Caco-2 (cell line): ENCODE results near the gene AZU1. TPM values are rescaled to one million over a fixed set of nuclear protein-coding genes. Genes with fewer than 3 reads are reported as not detected.

Experiments used
- BruUV-seq: library from RNA; stranded (reverse); fragments of 400-500 nt; replicated peaks from 2 replicates; lab custom pipeline; 2021; lab: Mats Ljungman, UMichigan
- CTCF ChIA-PET: fragments of 300-600 bp; sonication (Branson Sonifier 250); formaldehyde crosslinking; loops from one replicate; lab custom pipeline; 2022; ENCODE audit warnings: antibody characterized with exemption; lab: Charles Lee
- POLR2A ChIA-PET: fragments of 300-600 bp; sonication (Branson Sonifier 250); formaldehyde crosslinking; loops from one replicate; lab custom pipeline; 2022; ENCODE audit warnings: antibody characterized with exemption; lab: Charles Lee
- DNase-seq, 2 experiments: peaks; one replicate each; pipeline versions ENCODE4 v3.0.0 to v3.0.0-alpha.2; 2020 to 2022
- H3K27me3 ChIP-seq: replicated peaks from 2 replicates; pipeline ENCODE4 v1.6.0; 2011; ENCODE audit warnings: low read length; ENCODE audit not compliant: control insufficient read depth, insufficient read depth
- H3K36me3 ChIP-seq: 2 replicates; pipeline ENCODE4 v1.5.1; 2011; ENCODE audit warnings: low read length; ENCODE audit not compliant: control insufficient read depth, insufficient read depth
- H3K4me1 ChIP-seq: fragments of 250-450 bp; sonication (Bioruptor Pico); 2 replicates; pipeline ENCODE4 v1.5.1; 2020; ENCODE audit warnings: mild to moderate bottlenecking
- H3K4me3 ChIP-seq: 2 replicates; pipeline ENCODE4 v1.5.1; 2011; ENCODE audit warnings: low read depth, mild to moderate bottlenecking, control low read depth, low read length
- H3K9me3 ChIP-seq: fragments of 250-450 bp; sonication (Bioruptor Pico); 2 replicates; pipeline ENCODE4 v1.5.1; 2020; ENCODE audit warnings: mild to moderate bottlenecking, moderate library complexity
- H3K27ac Mint-ChIP-seq: one replicate; pipeline ENCODE4 v1.8.0; 2022; ENCODE audit warnings: mixed read lengths; ENCODE audit not compliant: unreplicated experiment
- H3K27me3 Mint-ChIP-seq: one replicate; pipeline ENCODE4 v1.8.0; 2022; ENCODE audit warnings: mixed read lengths; ENCODE audit not compliant: insufficient read depth, unreplicated experiment
- H3K36me3 Mint-ChIP-seq: one replicate; pipeline ENCODE4 v1.8.0; 2022; ENCODE audit warnings: mild to moderate bottlenecking, mixed read lengths; ENCODE audit not compliant: insufficient read depth, unreplicated experiment
- H3K4me1 Mint-ChIP-seq: one replicate; pipeline ENCODE4 v1.8.0; 2022; ENCODE audit warnings: low read depth, mixed read lengths; ENCODE audit not compliant: unreplicated experiment
- H3K4me3 Mint-ChIP-seq: one replicate; pipeline ENCODE4 v1.8.0; 2022; ENCODE audit warnings: mild to moderate bottlenecking, moderate library complexity, mixed read lengths; ENCODE audit not compliant: unreplicated experiment
- H3K9me3 Mint-ChIP-seq: one replicate; pipeline ENCODE4 v1.8.0; 2022; ENCODE audit warnings: mixed read lengths; ENCODE audit not compliant: unreplicated experiment
- CTCF ChIP-seq, 2 experiments: fragments of 200-600 bp in 1 of 2; IDR thresholded peaks; 1 replicate in 1 of 2; 2 replicates in 1 of 2; pipeline versions ENCODE4 v1.5.1 to v1.8.0; 2011 to 2022; ENCODE audit warnings: antibody characterized with exemption in 1 of 2, control low read depth in 1 of 2, inconsistent platforms in 1 of 2, low read depth in 1 of 2, low read length in 1 of 2, mild to moderate bottlenecking in 1 of 2, moderate library complexity in 1 of 2; ENCODE audit not compliant: insufficient read depth in 1 of 2, severe bottlenecking in 1 of 2, unreplicated experiment in 1 of 2
- intact Hi-C: fragments of 100-400 bp; cut with micrococcal nuclease; formaldehyde crosslinking; loops from one replicate; pipeline ENCODE4 v1.10.0; 2022; ENCODE audit not compliant: unreplicated experiment
- total RNA-seq: library from RNA; stranded (reverse); gene quantifications from 2 replicates; pipeline ENCODE4 v1.2.3, GENCODE V29; 2022

The AZU1 gene
- total RNA-seq, 1 experiment from 2014 or later = not detected

DNA sequence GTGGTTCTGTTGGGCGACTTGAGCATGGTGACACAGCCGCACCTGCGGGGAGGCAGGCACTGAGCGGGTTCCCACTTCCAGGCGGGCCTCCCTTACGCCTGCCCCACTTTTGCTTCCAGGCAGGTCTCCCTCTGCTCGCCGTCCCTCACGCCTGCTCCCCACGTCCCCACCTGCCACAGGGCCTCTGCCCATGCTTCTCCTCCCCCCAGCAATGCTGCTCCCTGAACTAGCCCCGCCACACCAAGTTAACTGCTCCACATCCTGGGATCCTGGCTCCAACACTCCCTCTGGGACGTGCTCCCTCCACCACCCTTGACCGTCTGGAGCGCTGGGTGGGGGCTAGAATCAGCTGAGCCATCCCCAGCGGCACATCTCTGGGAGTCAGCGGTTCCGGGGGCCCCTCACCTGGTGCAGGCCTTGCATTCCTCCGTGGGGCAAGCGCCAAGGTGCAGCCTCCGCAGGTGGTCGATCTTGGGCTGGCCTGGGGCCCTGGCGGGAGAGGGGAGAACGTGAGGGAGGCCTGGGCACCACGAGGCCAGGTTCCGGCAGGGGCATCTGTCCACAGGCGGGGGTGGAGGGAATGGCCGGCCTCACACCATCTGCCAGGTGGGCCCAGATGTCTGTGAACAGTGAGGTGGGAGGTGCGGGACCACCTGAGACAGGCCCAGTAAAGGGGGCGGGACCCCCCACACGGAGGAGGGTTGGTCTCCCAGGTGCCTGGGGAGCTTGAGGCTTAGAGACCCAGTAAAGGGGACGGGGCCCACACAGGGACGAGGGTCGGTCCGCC lies 41.0 kb downstream of the AZU1 start:
- intact Hi-C loops = loop anchor here (10.0 kb wide), 1 partner anchor 94 kb away; no protein-coding TSS in a partner anchor
- no peak overlapping the region for H3K4me3 Mint-ChIP-seq
- Histone ChIP-seq H3K4me3 (no peak overlapping the region), H3K36me3 (peaks cover 8% of the 10 kb centered on the region), H3K27me3 (no peaks in the 10 kb centered on the region), H3K4me1 (no peaks in the 10 kb centered on the region; the same call in 1 of the 2 replicates), H3K9me3 (no peaks in the 10 kb centered on the region)
- no peak overlapping the region for H3K27ac Mint-ChIP-seq
- CTCF ChIA-PET = no interaction called here
- TF ChIP-seq CTCF (IDR thresholded peaks at IDR 0.05; ENCODE audit: insufficient read depth in 1 of 2, low read depth in 1 of 2, low read length in 1 of 2, severe bottlenecking in 1 of 2, unreplicated experiment in 1 of 2) = no peak
- no peaks in the 10 kb centered on the region for H3K4me1 Mint-ChIP-seq
- POLR2A ChIA-PET = no interaction called here
- peaks cover 86% of the 10 kb centered on the region for H3K36me3 Mint-ChIP-seq
- H3K9me3 Mint-ChIP-seq = no peaks in the 10 kb centered on the region
- DNase-seq = no peak
- no peaks in the 10 kb centered on the region for H3K27me3 Mint-ChIP-seq
- no TSS peak for BruUV-seq

DNA sequence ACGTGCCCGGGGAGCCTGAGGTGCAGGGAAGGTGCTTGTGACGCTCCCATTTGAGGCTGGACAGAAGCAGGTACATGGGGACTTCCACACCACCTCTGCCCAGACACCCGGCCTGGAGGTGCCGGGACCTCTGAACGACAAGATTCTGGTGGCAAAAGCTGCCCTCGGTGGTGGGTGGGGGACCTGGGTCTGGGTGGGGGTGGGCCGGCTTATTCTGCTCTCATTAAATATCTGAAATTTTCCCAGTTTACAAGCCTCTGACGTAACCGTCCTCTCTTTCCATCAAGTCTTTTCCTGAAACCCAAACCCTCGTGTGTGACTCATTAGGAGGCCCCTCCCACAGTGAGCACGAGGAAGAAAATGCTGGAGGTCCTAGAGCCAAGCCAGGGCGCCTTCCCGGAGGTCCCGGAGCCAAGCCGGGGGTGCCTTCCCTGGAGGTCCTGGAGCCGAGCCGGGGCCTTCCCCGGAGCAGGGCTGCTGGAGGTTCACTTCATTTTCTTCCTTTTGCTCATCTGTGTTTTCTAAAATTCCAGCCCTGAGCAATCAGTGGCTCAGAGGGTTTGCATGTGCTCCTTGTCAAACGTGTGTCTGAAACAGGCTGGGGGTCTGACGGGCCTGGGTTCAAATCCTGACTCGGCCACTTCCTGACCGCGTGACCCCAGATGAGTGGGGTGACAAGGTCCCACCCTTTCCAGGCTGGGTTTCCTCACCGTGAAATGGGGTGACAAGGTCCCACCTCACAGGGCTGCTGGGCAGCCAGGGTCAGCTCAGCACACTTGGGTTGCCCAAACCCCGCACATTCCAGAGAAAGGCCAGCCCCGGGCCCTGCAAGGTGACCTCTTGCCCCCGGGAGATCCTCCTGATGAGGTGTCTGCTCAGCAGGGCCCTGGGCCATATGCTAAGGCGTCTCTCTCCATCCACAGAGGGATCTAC lies 41.9 kb downstream of the AZU1 start:
- no TSS peak for BruUV-seq
- ChIA-PET CTCF (no interaction called here), POLR2A (no interaction called here)
- H3K4me1 ChIP-seq = no peaks in the 10 kb centered on the region; the same call in 1 of the 2 replicates
- no peak overlapping the region for H3K4me3 Mint-ChIP-seq
- no peak for TF ChIP-seq CTCF (IDR thresholded peaks at IDR 0.05; ENCODE audit: insufficient read depth in 1 of 2, low read depth in 1 of 2, low read length in 1 of 2, severe bottlenecking in 1 of 2, unreplicated experiment in 1 of 2)
- H3K27ac Mint-ChIP-seq = no peak overlapping the region
- intact Hi-C loops = loop anchor here (10.0 kb wide), 1 partner anchor 95 kb away; no protein-coding TSS in a partner anchor
- no peaks in the 10 kb centered on the region for H3K9me3 ChIP-seq
- no peak for DNase-seq
- peaks cover 8% of the 10 kb centered on the region for H3K36me3 ChIP-seq
- no peaks in the 10 kb centered on the region for H3K4me1 Mint-ChIP-seq
- H3K27me3 ChIP-seq = no peaks in the 10 kb centered on the region
- H3K4me3 ChIP-seq = no peak overlapping the region
- peaks cover 78% of the 10 kb centered on the region for H3K36me3 Mint-ChIP-seq
- H3K27me3 Mint-ChIP-seq = no peaks in the 10 kb centered on the region
- H3K9me3 Mint-ChIP-seq = no peaks in the 10 kb centered on the region

- H3K4me3 ChIP-seq = no peak overlapping the region
- Mint-ChIP-seq H3K27ac (peak overlapping the region; percentile 61), H3K27me3 (no peaks in the 10 kb centered on the region), H3K36me3 (peaks cover 79% of the 10 kb centered on the region), H3K9me3 (no peaks in the 10 kb centered on the region), H3K4me3 (peak overlapping the region; percentile 32), H3K4me1 (no peaks in the 10 kb centered on the region)
- BruUV-seq = no TSS peak
- H3K27me3 ChIP-seq = no peaks in the 10 kb centered on the region
- CTCF ChIA-PET = no interaction called here
- no peak for DNase-seq
- intact Hi-C loops = no loop called here
- peaks cover 8% of the 10 kb centered on the region for H3K36me3 ChIP-seq
- no peaks in the 10 kb centered on the region for H3K9me3 ChIP-seq
- TF ChIP-seq CTCF (IDR thresholded peaks at IDR 0.05; ENCODE audit: insufficient read depth in 1 of 2, low read depth in 1 of 2, low read length in 1 of 2, severe bottlenecking in 1 of 2, unreplicated experiment in 1 of 2) = no peak
- no peaks in the 10 kb centered on the region; the same call in 1 of the 2 replicates for H3K4me1 ChIP-seq
- POLR2A ChIA-PET = no interaction called here
Measured at GRCh38 chr19:870314-870713, 42.7 kb downstream of the AZU1 start.
